GM20431 (cell line): ENCODE results near the gene SPIN2A.

Experiments used
- in situ Hi-C: fragments of 300-500 bp; cut with MseI, MboI; formaldehyde crosslinking; loops from one replicate; pipeline ENCODE4 v1.15.0; 2020; ENCODE audit warnings: low sequenced_read_pairs; ENCODE audit not compliant: unreplicated experiment

Gene SPIN2A

GRCh38 chrX:57104406-57104805, 32.8 kb downstream of the SPIN2A start:
- in situ Hi-C loops = loop anchor here (25.0 kb wide), 1 partner anchor 92 kb away; no protein-coding TSS in a partner anchor

GRCh38 chrX:57103489-57103888, 33.7 kb downstream of the SPIN2A start:
- in situ Hi-C loops = loop anchor here (25.0 kb wide), 1 partner anchor 91 kb away; no protein-coding TSS in a partner anchor

- in situ Hi-C loops = loop anchor here (25.0 kb wide), 1 partner anchor 91 kb away; no protein-coding TSS in a partner anchor
These were observed 34.3 kb downstream of the SPIN2A start for GRCh38 chrX:57102918-57103317.
